Measurements from ENCODE around the gene UFC1. TPM values are rescaled to one million over a fixed set of nuclear protein-coding genes. Genes with fewer than 3 reads are reported as not detected.
"Not testable (repeated sequence)": the region's sequence is repeated elsewhere in the genome, so short reads cannot be mapped to it uniquely, and the experiment has no call there.

Gene UFC1
- total RNA-seq, 4 donors from 2014 or later = 68.3 to 79.9 (median 76.7) TPM

DNA sequence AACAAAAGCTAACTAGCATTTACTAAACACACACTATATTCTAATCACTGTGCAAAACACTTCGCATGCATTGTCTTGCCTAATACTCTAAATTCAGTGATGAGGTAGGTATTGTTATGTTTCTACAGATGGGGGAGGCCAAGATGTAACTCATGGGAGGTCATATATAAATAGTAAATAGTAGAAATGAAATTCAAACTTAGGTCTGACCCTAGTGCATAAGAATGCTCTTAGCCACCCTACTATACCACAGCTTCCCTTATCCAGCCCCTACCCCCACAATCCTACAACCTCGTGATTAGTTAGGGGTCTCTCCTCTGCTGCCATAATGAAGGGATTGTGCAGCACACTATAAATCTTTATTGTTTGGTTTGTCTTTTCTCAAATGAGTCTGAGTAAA is 39.2 kb upstream of the UFC1 start:
- DNase-seq = no peak
- Histone ChIP-seq H3K4me1 (peaks cover 22 to 73% (median 32%) of the 10 kb centered on the region in 3 donors), H3K4me3 (no peak overlapping the region), H3K9me3 (no peaks in the 10 kb centered on the region), H3K36me3 (peaks cover 0 to 7% (median 0%) of the 10 kb centered on the region in 3 donors), H3K27me3 (no peaks in the 10 kb centered on the region), H3K27ac (peak overlapping the region in 1 of 4 donors; percentile 1)
- TF ChIP-seq, protein P1, sequence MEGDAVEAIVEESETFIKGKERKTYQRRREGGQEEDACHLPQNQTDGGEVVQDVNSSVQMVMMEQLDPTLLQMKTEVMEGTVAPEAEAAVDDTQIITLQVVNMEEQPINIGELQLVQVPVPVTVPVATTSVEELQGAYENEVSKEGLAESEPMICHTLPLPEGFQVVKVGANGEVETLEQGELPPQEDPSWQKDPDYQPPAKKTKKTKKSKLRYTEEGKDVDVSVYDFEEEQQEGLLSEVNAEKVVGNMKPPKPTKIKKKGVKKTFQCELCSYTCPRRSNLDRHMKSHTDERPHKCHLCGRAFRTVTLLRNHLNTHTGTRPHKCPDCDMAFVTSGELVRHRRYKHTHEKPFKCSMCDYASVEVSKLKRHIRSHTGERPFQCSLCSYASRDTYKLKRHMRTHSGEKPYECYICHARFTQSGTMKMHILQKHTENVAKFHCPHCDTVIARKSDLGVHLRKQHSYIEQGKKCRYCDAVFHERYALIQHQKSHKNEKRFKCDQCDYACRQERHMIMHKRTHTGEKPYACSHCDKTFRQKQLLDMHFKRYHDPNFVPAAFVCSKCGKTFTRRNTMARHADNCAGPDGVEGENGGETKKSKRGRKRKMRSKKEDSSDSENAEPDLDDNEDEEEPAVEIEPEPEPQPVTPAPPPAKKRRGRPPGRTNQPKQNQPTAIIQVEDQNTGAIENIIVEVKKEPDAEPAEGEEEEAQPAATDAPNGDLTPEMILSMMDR (IDR thresholded peaks at IDR 0.05) = no peak
- TF ChIP-seq POLR2A (IDR thresholded peaks at IDR 0.05) = no peak
- 80% methylated on average over 2 of the region's 2 CpGs for WGBS, 2 donors
- intact Hi-C loops (cut with DNase I) = no loop called here

- peak overlapping the region; percentile 16 to 63 (median 48) for H3K27ac ChIP-seq
- WGBS, 2 donors = 45 to 49% methylated on average over 12 of the region's 12 CpGs
Measured at GRCh38 chr1:161115132-161115711, 38.6 kb upstream of the UFC1 start.

DNA sequence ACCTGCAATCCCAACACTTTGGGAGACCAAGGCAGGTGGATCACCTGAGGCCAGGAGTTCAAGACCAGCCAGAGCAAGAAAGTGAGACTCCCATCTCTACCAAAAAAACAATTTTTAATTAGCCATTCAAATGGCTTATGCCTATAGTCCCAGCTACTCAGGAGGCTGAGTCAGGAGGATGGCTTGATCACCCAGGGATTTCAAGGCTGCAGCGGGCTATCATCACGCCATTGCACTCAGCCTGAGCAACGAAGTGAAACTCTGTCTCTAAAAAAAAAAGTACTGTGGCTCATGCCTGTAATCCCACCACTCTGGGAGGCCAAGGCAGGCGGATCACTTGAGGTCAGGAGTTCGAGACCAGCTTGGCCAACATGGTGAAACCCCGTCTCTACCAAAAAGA is 37.8 kb upstream of the UFC1 start:
- WGBS, 2 donors = 83 to 84% methylated on average over 6 of the region's 6 CpGs
- Histone ChIP-seq H3K27ac (peak overlapping the region in 3 of 4 donors; percentile 18 to 43 (median 40)), H3K4me1 (peaks cover 27 to 86% (median 38%) of the 10 kb centered on the region in 3 donors), H3K36me3 (peaks cover 4 to 12% (median 7%) of the 10 kb centered on the region in 3 donors)
- intact Hi-C loops (cut with DNase I); H3K9me3 ChIP-seq; DNase-seq; H3K4me3 ChIP-seq; H3K27me3 ChIP-seq: not testable (repeated sequence)

More at GRCh38 chr1:161115132-161115711, 38.6 kb upstream of the UFC1 start:
- H3K4me3 ChIP-seq = no peak overlapping the region
- intact Hi-C loops (cut with DNase I) = no loop called here
- no peaks in the 10 kb centered on the region for H3K27me3 ChIP-seq
- TF ChIP-seq POLR2A (IDR thresholded peaks at IDR 0.05) = no peak
- TF ChIP-seq, protein P1 (IDR thresholded peaks at IDR 0.05) = no peak
- peaks cover 0 to 5% (median under 1%) of the 10 kb centered on the region in 3 donors for H3K36me3 ChIP-seq
- no peak for DNase-seq
- no peaks in the 10 kb centered on the region for H3K9me3 ChIP-seq
- peaks cover 27 to 80% (median 38%) of the 10 kb centered on the region in 3 donors for H3K4me1 ChIP-seq

DNA sequence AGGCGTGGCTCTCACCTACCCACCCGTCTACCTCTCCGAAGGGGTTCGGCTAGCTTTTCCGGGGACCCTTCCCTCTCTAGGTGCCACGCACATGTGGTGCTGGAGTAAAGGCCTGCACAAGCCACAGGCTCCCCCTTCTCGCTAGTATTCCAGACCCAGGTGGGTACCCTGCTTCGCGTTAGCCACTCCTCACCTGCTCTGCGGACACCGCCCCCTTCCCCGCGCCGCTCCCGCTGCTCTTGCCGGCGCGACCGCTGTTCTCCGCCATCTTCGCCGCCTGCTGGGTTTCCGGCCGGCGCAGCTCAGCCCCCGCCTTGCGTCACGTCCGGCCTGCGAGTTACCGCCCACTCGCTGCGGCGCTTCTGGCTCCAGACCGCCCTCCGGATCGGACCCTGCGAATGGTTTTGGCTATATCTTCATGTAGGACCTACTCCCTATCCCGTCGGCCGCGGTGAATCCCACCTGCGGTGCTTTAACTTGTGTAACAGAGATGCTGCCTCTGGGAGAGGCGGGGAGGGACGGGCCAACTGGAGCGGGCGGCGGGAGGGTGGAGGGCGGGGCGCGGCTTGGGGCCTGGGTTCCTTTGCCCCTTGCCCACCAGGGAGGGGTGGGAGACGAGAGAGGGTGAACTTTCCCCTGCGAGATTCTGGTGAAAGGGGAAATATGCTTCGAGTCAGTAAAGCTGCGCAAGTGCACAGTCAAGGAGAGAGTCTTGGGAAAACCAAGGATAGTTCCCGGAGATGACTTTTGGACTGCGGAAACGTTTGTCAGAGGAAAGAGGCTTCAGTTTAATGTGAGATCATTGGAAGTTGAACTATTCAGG is 35.8 kb upstream of the UFC1 start, which contains the start of the genes NIT1 and PFDN2:
NIT1 (plus strand) TSS at position 347 of the 823 bp plus-strand sequence; CDS start at position 419, 72 bp downstream.
PFDN2 (minus strand) TSS at position 279 of the 823 bp plus-strand sequence; CDS start at position 268, 11 bp downstream.
- H3K27me3 ChIP-seq = no peaks in the 10 kb centered on the region
- WGBS, 2 donors = 0% methylated on average over 5 to 25 of the region's 58 CpGs
- intact Hi-C loops (cut with DNase I) = no loop called here
- TF ChIP-seq, protein P1 (IDR thresholded peaks at IDR 0.05) = peak in 2 of 6 experiments; percentile 8 to 14
- peak in 3 of 4 donors; percentile 75 to 94 (median 86) for TF ChIP-seq POLR2A (IDR thresholded peaks at IDR 0.05)
- peaks cover 27 to 70% (median 38%) of the 10 kb centered on the region in 3 donors for H3K4me1 ChIP-seq
- H3K27ac ChIP-seq = peak within 1 kb of the TSS; percentile 93 to 98 (median 95)
- DNase-seq = no peak
- no peaks in the 10 kb centered on the region for H3K9me3 ChIP-seq
- H3K4me3 ChIP-seq = peak within 1 kb of the TSS; percentile 72 to 100 (median 82)
- peaks cover 15 to 32% (median 24%) of the 10 kb centered on the region in 3 donors for H3K36me3 ChIP-seq

DNA sequence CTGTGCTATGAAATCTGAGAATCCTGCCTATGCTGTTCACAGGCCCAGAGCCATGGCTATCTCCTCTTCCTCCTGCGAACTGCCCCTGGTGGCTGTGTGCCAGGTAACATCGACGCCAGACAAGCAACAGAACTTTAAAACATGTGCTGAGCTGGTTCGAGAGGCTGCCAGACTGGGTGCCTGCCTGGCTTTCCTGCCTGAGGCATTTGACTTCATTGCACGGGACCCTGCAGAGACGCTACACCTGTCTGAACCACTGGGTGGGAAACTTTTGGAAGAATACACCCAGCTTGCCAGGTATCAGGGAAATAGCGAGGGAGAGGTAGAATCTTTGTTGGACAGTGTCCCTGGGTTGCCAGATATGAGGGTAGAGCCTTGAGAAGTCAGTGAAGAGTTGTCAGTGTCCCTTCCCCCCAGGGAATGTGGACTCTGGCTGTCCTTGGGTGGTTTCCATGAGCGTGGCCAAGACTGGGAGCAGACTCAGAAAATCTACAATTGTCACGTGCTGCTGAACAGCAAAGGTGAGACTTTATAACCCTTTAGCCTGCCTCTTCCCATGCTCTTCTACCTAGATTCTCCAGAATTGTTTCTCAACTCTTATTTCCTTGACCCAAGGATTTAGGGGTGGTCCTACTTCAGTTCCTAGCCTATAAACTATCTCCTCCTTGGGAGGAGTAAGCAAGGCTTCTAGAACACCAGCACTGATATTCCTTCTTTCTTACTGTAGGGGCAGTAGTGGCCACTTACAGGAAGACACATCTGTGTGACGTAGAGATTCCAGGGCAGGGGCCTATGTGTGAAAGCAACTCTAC is 34.5 kb upstream of the UFC1 start:
- intact Hi-C loops (cut with DNase I) = no loop called here
- WGBS, 2 donors = 40 to 54% methylated on average over 6 to 7 of the region's 10 CpGs
- no peak for DNase-seq
- Histone ChIP-seq H3K4me1 (peaks cover 22 to 56% (median 38%) of the 10 kb centered on the region in 3 donors), H3K27ac (peak overlapping the region; percentile 93 to 98 (median 95)), H3K27me3 (no peaks in the 10 kb centered on the region), H3K4me3 (peak overlapping the region in 3 of 4 donors; percentile 72 to 100 (median 81)), H3K36me3 (peaks cover 18 to 46% (median 33%) of the 10 kb centered on the region in 3 donors), H3K9me3 (no peaks in the 10 kb centered on the region)
- TF ChIP-seq POLR2A (IDR thresholded peaks at IDR 0.05) = peak in 1 of 4 donors; percentile 16
- TF ChIP-seq, protein P1 (IDR thresholded peaks at IDR 0.05) = peak in 4 of 6 experiments; percentile 19 to 58 (median 41)

Data from esophagus squamous epithelium (tissue), 5 donors.